OCI-LY1 (cell line): ENCODE data around the gene COQ9.

Experiments
- H2AFZ ChIP-seq: fragments of 200-600 bp; sonication (generic), shearing (Covaris generic); 2 replicates; pipeline ENCODE4 v1.6.0; 2014; ENCODE audit warnings: antibody characterized with exemption, mild to moderate bottlenecking, low read length
- H3F3A ChIP-seq: fragments of 200-600 bp; sonication (generic), shearing (Covaris generic); 2 replicates; pipeline ENCODE4 v1.6.0; 2014; ENCODE audit warnings: mild to moderate bottlenecking, antibody characterized with exemption, low read length, moderate library complexity; ENCODE audit not compliant: insufficient read depth
- H3K27ac ChIP-seq: fragments of 200-600 bp; sonication (generic); 2 replicates; pipeline ENCODE4 v1.5.1; 2014; ENCODE audit warnings: low read length, mixed run types, mild to moderate bottlenecking, low read depth; ENCODE audit not compliant: poor library complexity, severe bottlenecking
- H3K27me3 ChIP-seq: fragments of 200-600 bp; sonication (generic); 2 replicates; pipeline ENCODE4 v1.6.0; 2014; ENCODE audit warnings: antibody characterized with exemption, mild to moderate bottlenecking, low read length, moderate library complexity; ENCODE audit not compliant: insufficient read depth
- H3K36me3 ChIP-seq: fragments of 200-600 bp; sonication (generic); 2 replicates; pipeline ENCODE4 v1.6.1; 2014; ENCODE audit warnings: mild to moderate bottlenecking, antibody characterized with exemption, low read length, moderate library complexity, mixed read lengths; ENCODE audit not compliant: insufficient read depth
- H3K4me1 ChIP-seq: fragments of 200-600 bp; sonication (generic); 2 replicates; pipeline ENCODE4 v1.5.1; 2014; ENCODE audit warnings: mild to moderate bottlenecking, low read length, moderate library complexity; ENCODE audit not compliant: insufficient read depth, severe bottlenecking
- H3K4me2 ChIP-seq: fragments of 200-600 bp; sonication (generic), shearing (Covaris generic); 2 replicates; pipeline ENCODE4 v1.6.1; 2014; ENCODE audit warnings: low read length
- H3K4me3 ChIP-seq: fragments of 200-600 bp; sonication (generic); 2 replicates; pipeline ENCODE4 v1.5.1; 2014; ENCODE audit warnings: low read length, low read depth, mild to moderate bottlenecking, mixed read lengths; ENCODE audit not compliant: poor library complexity, severe bottlenecking
- H3K79me2 ChIP-seq: fragments of 200-600 bp; shearing (Covaris generic); 2 replicates; pipeline ENCODE4 v1.6.1; 2016; ENCODE audit warnings: mixed run types, low read length, mixed read lengths; ENCODE audit not compliant: insufficient read depth
- H3K9ac ChIP-seq: fragments of 200-600 bp; sonication (generic), shearing (Covaris generic); 2 replicates; pipeline ENCODE4 v1.6.1; 2014; ENCODE audit warnings: mild to moderate bottlenecking, low read length, mixed read lengths
- H3K9me2 ChIP-seq: fragments of 200-600 bp; sonication (generic), shearing (Covaris generic); 2 replicates; pipeline ENCODE4 v1.6.1; 2014; ENCODE audit warnings: low read depth, mild to moderate bottlenecking, low read length, mixed read lengths
- H3K9me3 ChIP-seq: fragments of 200-600 bp; shearing (Covaris generic); 2 replicates; pipeline ENCODE4 v1.6.1; 2014; ENCODE audit warnings: low read length, mixed read lengths
- H4K20me1 ChIP-seq: fragments of 200-600 bp; sonication (generic), shearing (Covaris generic); 2 replicates; pipeline ENCODE4 v1.6.0; 2016; ENCODE audit warnings: mild to moderate bottlenecking, low read length; ENCODE audit not compliant: insufficient read depth
- EZH2 ChIP-seq: fragments of 200-600 bp; sonication (generic), shearing (Covaris generic); IDR thresholded peaks from 2 replicates; pipeline ENCODE4 v1.8.0; 2017; ENCODE audit warnings: borderline replicate concordance, mixed run types, mild to moderate bottlenecking, antibody characterized with exemption, low read length, moderate library complexity, mixed read lengths
- TF ChIP-seq, protein P1 (sequence below): fragments of 200-600 bp; sonication (generic), shearing (Covaris generic); IDR thresholded peaks from 2 replicates; pipeline ENCODE4 v1.5.1; 2017; ENCODE audit warnings: mild to moderate bottlenecking, antibody characterized with exemption, low read length, moderate library complexity, mixed read lengths

The COQ9 gene

DNA sequence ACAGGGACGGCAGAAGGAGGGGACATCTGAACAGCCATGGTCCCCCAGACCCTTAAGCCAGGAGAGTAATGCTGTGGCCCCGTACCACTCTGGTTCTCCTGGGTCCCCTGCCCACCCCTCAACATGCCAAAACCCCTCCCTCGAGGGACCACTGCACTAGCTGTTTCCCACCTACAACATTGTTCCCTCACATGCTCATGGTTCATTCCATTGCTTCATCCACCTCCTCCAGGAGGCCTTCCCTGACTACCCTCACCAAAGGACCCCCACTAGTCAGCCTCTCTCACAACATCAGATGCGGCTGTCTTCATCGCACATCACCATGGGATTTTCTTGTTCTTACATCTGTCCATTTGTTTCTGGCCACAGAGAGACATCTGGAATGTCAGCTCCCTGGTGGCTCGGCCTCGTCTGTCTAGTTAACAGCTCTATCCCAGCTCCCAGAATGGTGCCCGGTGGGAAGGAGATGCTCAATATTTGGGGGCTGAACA is 37.3 kb downstream of the COQ9 start:
- Histone ChIP-seq H3K79me2 (no peaks in the 10 kb centered on the region), H3K36me3 (no peaks in the 10 kb centered on the region), H3F3A (no peaks in the 10 kb centered on the region), H3K4me2 (no peak overlapping the region), H3K27ac (no peak overlapping the region), H2AFZ (no peak overlapping the region), H3K4me3 (no peak overlapping the region), H3K4me1 (peaks cover 5% of the 10 kb centered on the region), H3K9me2 (no peaks in the 10 kb centered on the region), H3K9me3 (no peaks in the 10 kb centered on the region), H3K9ac (no peak overlapping the region), H3K27me3 (peaks cover 6% of the 10 kb centered on the region), H4K20me1 (no peaks in the 10 kb centered on the region)
- TF ChIP-seq, protein P1, sequence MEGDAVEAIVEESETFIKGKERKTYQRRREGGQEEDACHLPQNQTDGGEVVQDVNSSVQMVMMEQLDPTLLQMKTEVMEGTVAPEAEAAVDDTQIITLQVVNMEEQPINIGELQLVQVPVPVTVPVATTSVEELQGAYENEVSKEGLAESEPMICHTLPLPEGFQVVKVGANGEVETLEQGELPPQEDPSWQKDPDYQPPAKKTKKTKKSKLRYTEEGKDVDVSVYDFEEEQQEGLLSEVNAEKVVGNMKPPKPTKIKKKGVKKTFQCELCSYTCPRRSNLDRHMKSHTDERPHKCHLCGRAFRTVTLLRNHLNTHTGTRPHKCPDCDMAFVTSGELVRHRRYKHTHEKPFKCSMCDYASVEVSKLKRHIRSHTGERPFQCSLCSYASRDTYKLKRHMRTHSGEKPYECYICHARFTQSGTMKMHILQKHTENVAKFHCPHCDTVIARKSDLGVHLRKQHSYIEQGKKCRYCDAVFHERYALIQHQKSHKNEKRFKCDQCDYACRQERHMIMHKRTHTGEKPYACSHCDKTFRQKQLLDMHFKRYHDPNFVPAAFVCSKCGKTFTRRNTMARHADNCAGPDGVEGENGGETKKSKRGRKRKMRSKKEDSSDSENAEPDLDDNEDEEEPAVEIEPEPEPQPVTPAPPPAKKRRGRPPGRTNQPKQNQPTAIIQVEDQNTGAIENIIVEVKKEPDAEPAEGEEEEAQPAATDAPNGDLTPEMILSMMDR, result no peak
- no peak for TF ChIP-seq EZH2

DNA sequence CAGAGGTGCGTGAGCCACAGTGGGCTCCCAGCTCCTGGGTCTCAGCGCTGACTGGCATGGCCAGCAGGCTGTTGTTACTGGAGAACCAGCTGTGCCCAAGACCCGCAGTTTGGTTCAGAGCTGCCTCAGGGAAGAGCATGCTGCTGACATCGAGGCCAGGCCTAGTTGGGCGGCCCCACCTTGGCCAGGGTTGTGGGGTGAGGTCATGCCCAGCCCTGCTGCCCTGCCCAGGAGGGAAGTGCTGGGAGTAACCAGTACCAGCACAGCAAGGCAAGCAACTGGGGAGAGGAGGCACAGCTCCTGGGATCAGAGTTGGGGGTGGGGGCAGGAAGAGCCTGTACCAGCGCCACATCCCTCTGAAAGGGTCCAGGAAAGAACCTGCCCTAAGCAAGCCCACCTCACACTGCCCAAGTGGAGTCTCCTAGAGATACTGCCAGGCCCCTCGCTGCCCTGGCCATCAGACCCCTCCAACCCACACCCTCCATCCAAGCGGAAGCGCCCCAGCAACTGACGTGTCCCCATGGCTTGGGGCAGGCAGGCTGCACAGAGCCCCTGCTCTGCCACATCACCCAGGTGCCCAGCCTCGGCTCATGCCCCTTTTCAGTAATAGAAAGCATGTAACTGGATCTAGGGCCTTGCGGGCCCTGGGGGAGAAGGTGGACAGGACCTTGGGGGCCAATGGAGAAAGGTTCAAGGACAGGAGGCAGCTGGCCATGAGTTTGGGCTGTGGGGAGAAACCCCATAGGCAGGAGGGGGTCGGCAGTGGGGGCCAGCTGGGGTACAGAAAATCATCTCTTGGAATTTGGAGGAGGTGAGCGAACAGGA is 38.0 kb downstream of the COQ9 start:
- H3K9me2 ChIP-seq, result no peaks in the 10 kb centered on the region
- peaks cover 6% of the 10 kb centered on the region for H3K27me3 ChIP-seq
- no peak overlapping the region for H2AFZ ChIP-seq
- no peak overlapping the region for H3K9ac ChIP-seq
- H3K36me3 ChIP-seq, result no peaks in the 10 kb centered on the region
- peak overlapping the region; percentile 68; the same call in 1 of the 2 replicates for H3K4me2 ChIP-seq
- TF ChIP-seq, protein P1, result no peak
- no peak for TF ChIP-seq EZH2
- no peaks in the 10 kb centered on the region for H3F3A ChIP-seq
- peaks cover 5% of the 10 kb centered on the region for H3K4me1 ChIP-seq
- H3K79me2 ChIP-seq, result no peaks in the 10 kb centered on the region
- H3K27ac ChIP-seq, result no peak overlapping the region
- H3K9me3 ChIP-seq, result no peaks in the 10 kb centered on the region
- H3K4me3 ChIP-seq, result peak overlapping the region; percentile 51
- H4K20me1 ChIP-seq, result no peaks in the 10 kb centered on the region

DNA sequence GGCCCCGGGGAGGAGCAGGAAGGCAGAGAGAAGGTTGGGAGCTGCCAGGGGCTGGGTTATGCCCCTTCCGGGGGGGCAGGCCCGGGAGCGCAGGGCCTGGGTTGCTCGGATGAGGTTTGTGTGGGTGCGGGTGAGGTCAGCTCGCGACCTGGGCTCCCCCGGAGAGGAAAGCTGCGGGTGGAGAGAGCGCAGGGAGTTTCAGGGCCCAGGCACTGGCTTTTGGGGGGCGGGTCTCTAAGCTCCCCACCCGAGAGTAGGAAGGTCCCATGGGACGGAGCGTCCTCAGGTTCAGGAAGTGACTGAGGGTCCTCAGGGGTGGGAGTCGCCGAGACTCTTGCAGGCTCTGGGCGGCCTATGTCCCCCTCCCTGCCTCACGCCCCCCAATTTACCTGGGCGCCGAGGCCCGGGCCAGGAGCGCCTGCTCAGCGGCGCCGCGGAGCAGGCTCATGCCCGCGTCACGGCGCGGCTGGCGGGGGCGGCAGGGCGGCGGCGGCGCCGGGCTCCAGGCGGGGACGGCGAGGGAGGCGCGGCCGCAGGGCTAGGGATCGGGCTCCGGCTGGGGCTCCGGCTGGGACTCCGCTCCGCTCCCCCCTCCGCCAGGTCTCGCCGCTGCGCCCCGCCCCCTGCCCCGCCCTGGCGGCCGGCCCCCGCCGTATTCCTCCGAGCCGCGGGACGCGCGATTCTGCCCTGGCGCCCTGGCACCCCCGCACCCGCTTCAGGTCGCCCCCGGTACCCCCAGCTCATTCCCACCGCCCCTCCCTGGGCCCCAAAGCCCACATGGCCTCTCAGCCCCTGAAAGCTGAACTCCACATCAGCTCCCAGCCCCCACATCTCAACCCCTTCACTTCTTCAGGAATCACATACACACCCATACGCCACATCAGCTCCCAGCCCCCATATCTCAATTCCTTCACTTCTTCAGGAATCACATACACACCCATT is 38.9 kb downstream of the COQ9 start, which contains the start of gene DOK4:
Gene DOK4 (minus strand): TSS at position 578 of the 942 bp plus-strand sequence. CDS start 6,986 bp downstream, outside the sequence.
- H3F3A ChIP-seq, result no peaks in the 10 kb centered on the region
- no peak within 1 kb of the TSS for H2AFZ ChIP-seq
- TF ChIP-seq, protein P1, result no peak
- TF ChIP-seq EZH2, result no peak
- peak within 1 kb of the TSS; percentile 51 for H3K4me3 ChIP-seq
- no peaks in the 10 kb centered on the region for H3K9me3 ChIP-seq
- H3K4me1 ChIP-seq, result peaks cover 5% of the 10 kb centered on the region
- H3K27ac ChIP-seq, result no peak within 1 kb of the TSS
- H3K4me2 ChIP-seq, result peak within 1 kb of the TSS; percentile 68
- no peak within 1 kb of the TSS; the same call in 1 of the 2 replicates for H3K9ac ChIP-seq
- H4K20me1 ChIP-seq, result no peaks in the 10 kb centered on the region
- H3K27me3 ChIP-seq, result peaks cover 6% of the 10 kb centered on the region
- H3K79me2 ChIP-seq, result no peaks in the 10 kb centered on the region
- no peaks in the 10 kb centered on the region for H3K9me2 ChIP-seq
- H3K36me3 ChIP-seq, result no peaks in the 10 kb centered on the region
